Measurements from ENCODE around the gene LSMEM2. TPM values are rescaled to one million over a fixed set of nuclear protein-coding genes. Genes with fewer than 3 reads are reported as not detected.

The LSMEM2 gene
- under 1 TPM in 1 of 2 donors, not detected in 1; 0.26 TPM for total RNA-seq

- ATAC-seq (replicated peaks in 1 of 2) = no peak
These were observed at the start of gene LSMEM2 for GRCh38 chr3:50278880-50279224. LSMEM2 (plus strand) TSS chr3:50279087; CDS start chr3:50279114, 27 bp downstream.

GRCh38 chr3:50229490-50229889, 49.4 kb upstream of the LSMEM2 start:
- no peak overlapping the region for H3K27ac Mint-ChIP-seq
- DNase-seq = no peak

More at GRCh38 chr3:50278880-50279224, at the start of gene LSMEM2:
- Mint-ChIP-seq H3K4me1 (ENCODE audit: low read depth) (peaks cover 23% of the 10 kb centered on the region), H3K36me3 (ENCODE audit: insufficient read depth in 2 of 2) (peaks cover 0 to 1% of the 10 kb centered on the region in 2 donors), H3K27me3 (ENCODE audit: low read depth) (peaks cover 33% of the 10 kb centered on the region), H3K9me3 (no peaks in the 10 kb centered on the region), H3K27ac (no peak within 1 kb of the TSS), H3K4me3 (no peak within 1 kb of the TSS)
- no peak for DNase-seq

GRCh38 chr3:50230104-50230793, 48.6 kb upstream of the LSMEM2 start:
- H3K27ac Mint-ChIP-seq = no peak overlapping the region
- no peaks in the 10 kb centered on the region for H3K9me3 Mint-ChIP-seq
- H3K36me3 Mint-ChIP-seq (ENCODE audit: insufficient read depth in 2 of 2) = no peaks in the 10 kb centered on the region
- H3K27me3 Mint-ChIP-seq (ENCODE audit: low read depth) = peaks cover 1% of the 10 kb centered on the region
- H3K4me1 Mint-ChIP-seq (ENCODE audit: low read depth) = peaks cover 32% of the 10 kb centered on the region
- DNase-seq = no peak
- H3K4me3 Mint-ChIP-seq = no peak overlapping the region
- no peak for ATAC-seq (replicated peaks in 1 of 2)

More at GRCh38 chr3:50229490-50229889, 49.4 kb upstream of the LSMEM2 start:
- ATAC-seq (replicated peaks in 1 of 2) = no peak
- Mint-ChIP-seq H3K27me3 (ENCODE audit: low read depth) (peaks cover 9% of the 10 kb centered on the region), H3K9me3 (no peaks in the 10 kb centered on the region), H3K4me1 (ENCODE audit: low read depth) (peaks cover 32% of the 10 kb centered on the region), H3K36me3 (ENCODE audit: insufficient read depth in 2 of 2) (no peaks in the 10 kb centered on the region), H3K4me3 (peak overlapping the region in 1 of 2 donors; percentile 1)

- no peaks in the 10 kb centered on the region for H3K36me3 Mint-ChIP-seq (ENCODE audit: insufficient read depth in 2 of 2)
- peaks cover 34% of the 10 kb centered on the region for H3K4me1 Mint-ChIP-seq (ENCODE audit: low read depth)
- ATAC-seq (replicated peaks in 1 of 2) (no peak), DNase-seq (no peak)
- H3K27me3 Mint-ChIP-seq (ENCODE audit: low read depth) = no peaks in the 10 kb centered on the region
- H3K9me3 Mint-ChIP-seq = no peaks in the 10 kb centered on the region
- no peak overlapping the region for H3K4me3 Mint-ChIP-seq
- H3K27ac Mint-ChIP-seq = no peak overlapping the region
These were observed 48.1 kb upstream of the LSMEM2 start for GRCh38 chr3:50230794-50231125.

GRCh38 chr3:50231581-50231980, 47.3 kb upstream of the LSMEM2 start:
- Mint-ChIP-seq H3K27me3 (ENCODE audit: low read depth) (no peaks in the 10 kb centered on the region), H3K4me1 (ENCODE audit: low read depth) (peaks cover 27% of the 10 kb centered on the region), H3K9me3 (no peaks in the 10 kb centered on the region), H3K4me3 (no peak overlapping the region), H3K36me3 (ENCODE audit: insufficient read depth in 2 of 2) (peaks cover 0 to 2% of the 10 kb centered on the region in 2 donors), H3K27ac (no peak overlapping the region)
- DNase-seq (no peak), ATAC-seq (replicated peaks in 1 of 2) (no peak)

GRCh38 chr3:50232303-50232702, 46.6 kb upstream of the LSMEM2 start:
- Mint-ChIP-seq H3K4me3 (no peak overlapping the region), H3K36me3 (ENCODE audit: insufficient read depth in 2 of 2) (peaks cover 6 to 9% of the 10 kb centered on the region in 2 donors), H3K4me1 (ENCODE audit: low read depth) (peaks cover 23% of the 10 kb centered on the region), H3K27ac (no peak overlapping the region), H3K27me3 (ENCODE audit: low read depth) (no peaks in the 10 kb centered on the region), H3K9me3 (no peaks in the 10 kb centered on the region)
- ATAC-seq (replicated peaks in 1 of 2) = no peak
- no peak for DNase-seq

GRCh38 chr3:50233176-50233575, 45.7 kb upstream of the LSMEM2 start:
- Mint-ChIP-seq H3K9me3 (no peaks in the 10 kb centered on the region), H3K4me1 (ENCODE audit: low read depth) (peaks cover 16% of the 10 kb centered on the region), H3K36me3 (ENCODE audit: insufficient read depth in 2 of 2) (peaks cover 7 to 15% of the 10 kb centered on the region in 2 donors), H3K27me3 (ENCODE audit: low read depth) (no peaks in the 10 kb centered on the region), H3K27ac (no peak overlapping the region), H3K4me3 (no peak overlapping the region)
- ATAC-seq (replicated peaks in 1 of 2) (no peak), DNase-seq (no peak)

- Mint-ChIP-seq H3K4me3 (peak within 1 kb of the TSS; percentile 94 to 99), H3K36me3 (ENCODE audit: insufficient read depth in 2 of 2) (peaks cover 9 to 15% of the 10 kb centered on the region in 2 donors), H3K4me1 (ENCODE audit: low read depth) (peaks cover 34% of the 10 kb centered on the region), H3K27ac (peak within 1 kb of the TSS; percentile 95), H3K9me3 (no peaks in the 10 kb centered on the region), H3K27me3 (ENCODE audit: low read depth) (no peaks in the 10 kb centered on the region)
- ATAC-seq (replicated peaks in 1 of 2) = peak; percentile 91
- peak; percentile 99 to 100 for DNase-seq
These were observed 43.0 kb upstream of the LSMEM2 start, which contains the start of gene GNAI2 for GRCh38 chr3:50235716-50236483. GNAI2 (plus strand) TSS chr3:50236204; CDS start chr3:50236336, 132 bp downstream.

- H3K27ac Mint-ChIP-seq = peak overlapping the region; percentile 95
- no peak for DNase-seq
- no peaks in the 10 kb centered on the region for H3K9me3 Mint-ChIP-seq
- H3K4me3 Mint-ChIP-seq = peak overlapping the region; percentile 94 to 99
- no peak for ATAC-seq (replicated peaks in 1 of 2)
- H3K4me1 Mint-ChIP-seq (ENCODE audit: low read depth) = peaks cover 41% of the 10 kb centered on the region
- H3K27me3 Mint-ChIP-seq (ENCODE audit: low read depth) = no peaks in the 10 kb centered on the region
- H3K36me3 Mint-ChIP-seq (ENCODE audit: insufficient read depth in 2 of 2) = peaks cover 9 to 15% of the 10 kb centered on the region in 2 donors
These were observed 42.3 kb upstream of the LSMEM2 start for GRCh38 chr3:50236484-50237132.

- Mint-ChIP-seq H3K36me3 (ENCODE audit: insufficient read depth in 2 of 2) (peaks cover 9 to 15% of the 10 kb centered on the region in 2 donors), H3K27me3 (ENCODE audit: low read depth) (no peaks in the 10 kb centered on the region), H3K4me3 (peak overlapping the region; percentile 94 to 99), H3K4me1 (ENCODE audit: low read depth) (peaks cover 47% of the 10 kb centered on the region), H3K27ac (peak overlapping the region; percentile 95), H3K9me3 (no peaks in the 10 kb centered on the region)
- no peak for ATAC-seq (replicated peaks in 1 of 2)
- peak; percentile 51 to 55 for DNase-seq
These were observed 41.7 kb upstream of the LSMEM2 start for GRCh38 chr3:50237133-50237651.

- Mint-ChIP-seq H3K27ac (peak overlapping the region; percentile 95), H3K9me3 (no peaks in the 10 kb centered on the region), H3K4me1 (ENCODE audit: low read depth) (peaks cover 55% of the 10 kb centered on the region), H3K4me3 (peak overlapping the region; percentile 94 to 99), H3K27me3 (ENCODE audit: low read depth) (no peaks in the 10 kb centered on the region), H3K36me3 (ENCODE audit: insufficient read depth in 2 of 2) (peaks cover 9 to 15% of the 10 kb centered on the region in 2 donors)
- ATAC-seq (replicated peaks in 1 of 2) = peak; percentile 62 to 64
- peak; percentile 91 to 93 for DNase-seq
These were observed 40.9 kb upstream of the LSMEM2 start for GRCh38 chr3:50237754-50238548.

GRCh38 chr3:50238549-50239026, 40.3 kb upstream of the LSMEM2 start:
- H3K36me3 Mint-ChIP-seq (ENCODE audit: insufficient read depth in 2 of 2) = peaks cover 9 to 15% of the 10 kb centered on the region in 2 donors
- H3K27me3 Mint-ChIP-seq (ENCODE audit: low read depth) = no peaks in the 10 kb centered on the region
- H3K27ac Mint-ChIP-seq = peak overlapping the region; percentile 95
- ATAC-seq (replicated peaks in 1 of 2) (no peak), DNase-seq (no peak)
- H3K4me3 Mint-ChIP-seq = peak overlapping the region; percentile 94 to 99
- H3K4me1 Mint-ChIP-seq (ENCODE audit: low read depth) = peaks cover 61% of the 10 kb centered on the region
- H3K9me3 Mint-ChIP-seq = no peaks in the 10 kb centered on the region
